GM23338 (cell line): ENCODE measurements around the gene RAB3GAP1. TPM values are rescaled to one million over a fixed set of nuclear protein-coding genes. Genes with fewer than 3 reads are reported as not detected.
A peak's percentile ranks its signal among the peaks of the same experiment; 100 is the strongest.

Experiments used
- ATAC-seq: fragments of 200-7000 bp; cut with Tn5 transposase; 3 replicates; pipeline ENCODE4 v1.9.1; 2020
- DNase-seq: peaks from one replicate; pipeline ENCODE4 v3.0.0-alpha.2; 2015; ENCODE audit warnings: low spot score
- H2AFZ ChIP-seq: fragments of 200-600 bp; sonication (generic); 2 replicates; pipeline ENCODE4 v1.8.0; 2016; ENCODE audit warnings: antibody characterized with exemption, mild to moderate bottlenecking, moderate library complexity
- H3F3A ChIP-seq: fragments of 200-600 bp; sonication (generic); replicated peaks from 2 replicates; pipeline ENCODE4 v1.8.0; 2017; ENCODE audit warnings: antibody characterized with exemption, mixed run types, low read depth
- H3K27ac ChIP-seq: fragments of 200-600 bp; sonication (generic); 2 replicates; pipeline ENCODE4 v1.6.1; 2016; ENCODE audit warnings: low read depth
- H3K27me3 ChIP-seq: fragments of 200-600 bp; sonication (generic); 2 replicates; pipeline ENCODE4 v1.8.0; 2016; ENCODE audit warnings: mild to moderate bottlenecking, mixed run types, moderate library complexity; ENCODE audit not compliant: insufficient read depth
- H3K36me3 ChIP-seq: fragments of 200-600 bp; sonication (generic); 2 replicates; pipeline ENCODE4 v1.8.0; 2016; ENCODE audit warnings: mild to moderate bottlenecking; ENCODE audit not compliant: insufficient read depth
- H3K4me1 ChIP-seq: fragments of 200-600 bp; sonication (generic); 2 replicates; pipeline ENCODE4 v1.8.0; 2016; ENCODE audit warnings: mild to moderate bottlenecking, moderate library complexity; ENCODE audit not compliant: insufficient read depth
- H3K4me2 ChIP-seq: fragments of 200-600 bp; sonication (generic); 2 replicates; pipeline ENCODE4 v1.7.1; 2017; ENCODE audit warnings: mixed run types
- H3K4me3 ChIP-seq: fragments of 200-600 bp; sonication (generic); 2 replicates; pipeline ENCODE4 v1.6.1; 2016; ENCODE audit warnings: mixed run types
- H3K79me2 ChIP-seq: fragments of 200-600 bp; sonication (generic); replicated peaks from 2 replicates; pipeline ENCODE4 v1.8.0; 2017; ENCODE audit warnings: mild to moderate bottlenecking; ENCODE audit not compliant: insufficient read depth
- H3K9me2 ChIP-seq: fragments of 200-600 bp; sonication (generic); 2 replicates; pipeline ENCODE4 v1.8.0; 2017; ENCODE audit not compliant: insufficient read depth
- H4K20me1 ChIP-seq: fragments of 200-600 bp; sonication (generic); replicated peaks from 2 replicates; pipeline ENCODE4 v1.8.0; 2017; ENCODE audit warnings: mild to moderate bottlenecking; ENCODE audit not compliant: insufficient read depth
- H3K27ac Mint-ChIP-seq: 2 replicates; pipeline ENCODE4 v1.8.0; 2020; ENCODE audit warnings: inconsistent platforms, mild to moderate bottlenecking, moderate library complexity, mixed read lengths
- H3K27me3 Mint-ChIP-seq: 3 replicates; pipeline ENCODE4 v1.8.0; 2022; ENCODE audit warnings: low read depth, mild to moderate bottlenecking, moderate library complexity, mixed read lengths, inconsistent platforms; ENCODE audit not compliant: insufficient read depth, poor library complexity
- H3K36me3 Mint-ChIP-seq: 3 replicates; pipeline ENCODE4 v1.8.0; 2021; ENCODE audit warnings: low read depth, mild to moderate bottlenecking, inconsistent platforms, moderate library complexity, mixed read lengths
- H3K4me1 Mint-ChIP-seq: 3 replicates; pipeline ENCODE4 v1.8.0; 2020; ENCODE audit warnings: mild to moderate bottlenecking, inconsistent platforms, mixed read lengths
- H3K4me3 Mint-ChIP-seq: 3 replicates; pipeline ENCODE4 v1.8.0; 2021; ENCODE audit warnings: moderate library complexity, mild to moderate bottlenecking, inconsistent platforms, mixed read lengths
- H3K9me3 Mint-ChIP-seq: 3 replicates; pipeline ENCODE4 v1.8.0; 2020; ENCODE audit warnings: moderate library complexity, mild to moderate bottlenecking, inconsistent platforms, mixed read lengths
- CREB1 ChIP-seq: fragments of 250-450 bp; sonication (Bioruptor Pico); IDR thresholded peaks from 2 replicates; pipeline ENCODE4 v1.5.0; 2020; ENCODE audit warnings: low read depth, mild to moderate bottlenecking, moderate library complexity
- EZH2 ChIP-seq: fragments of 200-600 bp; sonication (generic); IDR thresholded peaks from one replicate; pipeline ENCODE4 v1.8.0; 2017; ENCODE audit warnings: antibody characterized with exemption, mild to moderate bottlenecking, low read depth; ENCODE audit not compliant: unreplicated experiment
- EZH2phosphoT487 ChIP-seq: fragments of 200-600 bp; sonication (generic); IDR thresholded peaks from one replicate; pipeline ENCODE4 v1.8.1; 2018; ENCODE audit warnings: antibody characterized with exemption; ENCODE audit not compliant: unreplicated experiment
- JUNB ChIP-seq: IDR thresholded peaks from one replicate; pipeline ENCODE4 v1.6.1; 2016; ENCODE audit warnings: antibody characterized with exemption; ENCODE audit not compliant: unreplicated experiment
- NANOG ChIP-seq: IDR thresholded peaks from 2 replicates; pipeline ENCODE4 v1.6.1; 2016; ENCODE audit warnings: antibody characterized with exemption, borderline replicate concordance
- POLR2AphosphoS5 ChIP-seq: IDR thresholded peaks from 2 replicates; pipeline ENCODE4 v1.6.1; 2016; ENCODE audit warnings: antibody characterized with exemption, low read depth
- STAT1 ChIP-seq: IDR thresholded peaks from one replicate; pipeline ENCODE4 v1.6.1; 2016; ENCODE audit warnings: antibody characterized with exemption; ENCODE audit not compliant: unreplicated experiment
- ZNF114 ChIP-seq: fragments of 250-450 bp; sonication (Bioruptor Pico); IDR thresholded peaks from 2 replicates; pipeline ENCODE4 v1.5.0; 2020; ENCODE audit warnings: mild to moderate bottlenecking, moderate library complexity
- ZNF331 ChIP-seq: fragments of 250-450 bp; sonication (Bioruptor Pico); IDR thresholded peaks from 2 replicates; pipeline ENCODE4 v1.5.0; 2020; ENCODE audit warnings: low read depth, mild to moderate bottlenecking, moderate library complexity
- ZNF462 ChIP-seq: fragments of 250-450 bp; sonication (Bioruptor Pico); IDR thresholded peaks from 2 replicates; pipeline ENCODE4 v1.5.0; 2020; ENCODE audit warnings: mild to moderate bottlenecking, moderate library complexity
- polyA plus RNA-seq: library from polyadenylated mRNA; unstranded; fragments of >200 nt; fragmentation: Nextera tagmentation; extraction: Ambion mirVana; gene quantifications from 2 replicates; pipeline ENCODE4 v1.2.1, GENCODE V29; 2016
- total RNA-seq: library from RNA; depleted of rRNA; stranded (reverse); fragments of >200 nt; shearing (Covaris generic); gene quantifications from 2 replicates; pipeline ENCODE4 v1.2.3, GENCODE V29; 2014
- TF ChIP-seq, protein P1 (sequence below): IDR thresholded peaks from 2 replicates; pipeline ENCODE4 v1.6.1; 2016; ENCODE audit warnings: antibody characterized with exemption
- TF ChIP-seq, protein P2 (sequence below): IDR thresholded peaks from one replicate; pipeline ENCODE4 v1.6.1; 2018; ENCODE audit warnings: antibody characterized with exemption; ENCODE audit not compliant: unreplicated experiment
- TF ChIP-seq, protein P3 (sequence below), 2 experiments: fragments of 200-600 bp in 1 of 2; sonication (generic) in 1 of 2; conservative IDR thresholded peaks; 2 replicates each; pipeline versions ENCODE4 v1.5.1 to v1.6.1; 2016 to 2017; ENCODE audit warnings: antibody characterized with exemption in 2 of 2, low read depth in 2 of 2, mild to moderate bottlenecking in 2 of 2, moderate library complexity in 1 of 2

The RAB3GAP1 gene
- total and polyA plus RNA-seq, 2 experiments from 2014 or later: 22.5 to 40.4 TPM

- Mint-ChIP-seq H3K27ac (peak overlapping the region; percentile 94), H3K4me1 (peaks cover 21% of the 10 kb centered on the region), H3K9me3 (no peaks in the 10 kb centered on the region; the same call in 2 of the 3 replicates), H3K27me3 (no peaks in the 10 kb centered on the region), H3K36me3 (peaks cover 43% of the 10 kb centered on the region), H3K4me3 (no peak overlapping the region)
- H3K36me3 ChIP-seq: no peaks in the 10 kb centered on the region; the same call in 1 of the 2 replicates
- no peak for ATAC-seq
- peaks cover 11% of the 10 kb centered on the region for H4K20me1 ChIP-seq
- no peaks in the 10 kb centered on the region for H3K9me2 ChIP-seq
- no peak overlapping the region for H3K4me2 ChIP-seq
- TF ChIP-seq STAT1 (no peak), JUNB (no peak), POLR2AphosphoS5 (no peak), CREB1 (CRISPR knock-in tag) (no peak), EZH2phosphoT487 (no peak), ZNF462 (no peak), NANOG (no peak), EZH2 (no peak), ZNF114 (CRISPR knock-in tag) (no peak), ZNF331 (CRISPR knock-in tag) (no peak)
- TF ChIP-seq, protein P1, sequence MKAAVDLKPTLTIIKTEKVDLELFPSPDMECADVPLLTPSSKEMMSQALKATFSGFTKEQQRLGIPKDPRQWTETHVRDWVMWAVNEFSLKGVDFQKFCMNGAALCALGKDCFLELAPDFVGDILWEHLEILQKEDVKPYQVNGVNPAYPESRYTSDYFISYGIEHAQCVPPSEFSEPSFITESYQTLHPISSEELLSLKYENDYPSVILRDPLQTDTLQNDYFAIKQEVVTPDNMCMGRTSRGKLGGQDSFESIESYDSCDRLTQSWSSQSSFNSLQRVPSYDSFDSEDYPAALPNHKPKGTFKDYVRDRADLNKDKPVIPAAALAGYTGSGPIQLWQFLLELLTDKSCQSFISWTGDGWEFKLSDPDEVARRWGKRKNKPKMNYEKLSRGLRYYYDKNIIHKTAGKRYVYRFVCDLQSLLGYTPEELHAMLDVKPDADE: no peak
- TF ChIP-seq, protein P2, sequence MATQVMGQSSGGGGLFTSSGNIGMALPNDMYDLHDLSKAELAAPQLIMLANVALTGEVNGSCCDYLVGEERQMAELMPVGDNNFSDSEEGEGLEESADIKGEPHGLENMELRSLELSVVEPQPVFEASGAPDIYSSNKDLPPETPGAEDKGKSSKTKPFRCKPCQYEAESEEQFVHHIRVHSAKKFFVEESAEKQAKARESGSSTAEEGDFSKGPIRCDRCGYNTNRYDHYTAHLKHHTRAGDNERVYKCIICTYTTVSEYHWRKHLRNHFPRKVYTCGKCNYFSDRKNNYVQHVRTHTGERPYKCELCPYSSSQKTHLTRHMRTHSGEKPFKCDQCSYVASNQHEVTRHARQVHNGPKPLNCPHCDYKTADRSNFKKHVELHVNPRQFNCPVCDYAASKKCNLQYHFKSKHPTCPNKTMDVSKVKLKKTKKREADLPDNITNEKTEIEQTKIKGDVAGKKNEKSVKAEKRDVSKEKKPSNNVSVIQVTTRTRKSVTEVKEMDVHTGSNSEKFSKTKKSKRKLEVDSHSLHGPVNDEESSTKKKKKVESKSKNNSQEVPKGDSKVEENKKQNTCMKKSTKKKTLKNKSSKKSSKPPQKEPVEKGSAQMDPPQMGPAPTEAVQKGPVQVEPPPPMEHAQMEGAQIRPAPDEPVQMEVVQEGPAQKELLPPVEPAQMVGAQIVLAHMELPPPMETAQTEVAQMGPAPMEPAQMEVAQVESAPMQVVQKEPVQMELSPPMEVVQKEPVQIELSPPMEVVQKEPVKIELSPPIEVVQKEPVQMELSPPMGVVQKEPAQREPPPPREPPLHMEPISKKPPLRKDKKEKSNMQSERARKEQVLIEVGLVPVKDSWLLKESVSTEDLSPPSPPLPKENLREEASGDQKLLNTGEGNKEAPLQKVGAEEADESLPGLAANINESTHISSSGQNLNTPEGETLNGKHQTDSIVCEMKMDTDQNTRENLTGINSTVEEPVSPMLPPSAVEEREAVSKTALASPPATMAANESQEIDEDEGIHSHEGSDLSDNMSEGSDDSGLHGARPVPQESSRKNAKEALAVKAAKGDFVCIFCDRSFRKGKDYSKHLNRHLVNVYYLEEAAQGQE: no peak
- TF ChIP-seq, protein P3, sequence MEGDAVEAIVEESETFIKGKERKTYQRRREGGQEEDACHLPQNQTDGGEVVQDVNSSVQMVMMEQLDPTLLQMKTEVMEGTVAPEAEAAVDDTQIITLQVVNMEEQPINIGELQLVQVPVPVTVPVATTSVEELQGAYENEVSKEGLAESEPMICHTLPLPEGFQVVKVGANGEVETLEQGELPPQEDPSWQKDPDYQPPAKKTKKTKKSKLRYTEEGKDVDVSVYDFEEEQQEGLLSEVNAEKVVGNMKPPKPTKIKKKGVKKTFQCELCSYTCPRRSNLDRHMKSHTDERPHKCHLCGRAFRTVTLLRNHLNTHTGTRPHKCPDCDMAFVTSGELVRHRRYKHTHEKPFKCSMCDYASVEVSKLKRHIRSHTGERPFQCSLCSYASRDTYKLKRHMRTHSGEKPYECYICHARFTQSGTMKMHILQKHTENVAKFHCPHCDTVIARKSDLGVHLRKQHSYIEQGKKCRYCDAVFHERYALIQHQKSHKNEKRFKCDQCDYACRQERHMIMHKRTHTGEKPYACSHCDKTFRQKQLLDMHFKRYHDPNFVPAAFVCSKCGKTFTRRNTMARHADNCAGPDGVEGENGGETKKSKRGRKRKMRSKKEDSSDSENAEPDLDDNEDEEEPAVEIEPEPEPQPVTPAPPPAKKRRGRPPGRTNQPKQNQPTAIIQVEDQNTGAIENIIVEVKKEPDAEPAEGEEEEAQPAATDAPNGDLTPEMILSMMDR (conservative IDR thresholded peaks at IDR 0.05; ENCODE audit: low read depth in 2 of 2): no peak
- no peaks in the 10 kb centered on the region for H3F3A ChIP-seq
- peak; percentile 12 for DNase-seq
- no peak overlapping the region for H3K4me3 ChIP-seq
- H3K27ac ChIP-seq: peak overlapping the region; percentile 42; the same call in 1 of the 2 replicates
- peaks cover 88% of the 10 kb centered on the region for H3K79me2 ChIP-seq
- H3K4me1 ChIP-seq: peaks cover 16% of the 10 kb centered on the region
- no peak overlapping the region for H2AFZ ChIP-seq
- no peaks in the 10 kb centered on the region for H3K27me3 ChIP-seq
Measured at GRCh38 chr2:135056790-135057189, 4.7 kb downstream of the RAB3GAP1 start.
